CD14-positive monocyte (primary cell): ENCODE measurements around the gene FABP1. TPM values are rescaled to one million over a fixed set of nuclear protein-coding genes. Genes with fewer than 3 reads are reported as not detected.

Source experiments
- DNase-seq, 3 donors: peaks; one replicate each; pipeline ENCODE4 v3.0.0-alpha.2; 2011 to 2022
- H2AFZ ChIP-seq: 2 replicates; pipeline ENCODE4 v1.6.0; 2012; ENCODE audit warnings: mild to moderate bottlenecking, low read depth, low read length, inconsistent platforms; ENCODE audit not compliant: insufficient read depth, poor library complexity, severe bottlenecking
- H3K27ac ChIP-seq, 2 donors: 1 replicate in 1 of 2; 2 replicates in 1 of 2; pipeline ENCODE4 v1.5.1; 2012 to 2013; ENCODE audit warnings: low read length in 2 of 2, control low read depth in 1 of 2, inconsistent platforms in 1 of 2, low read depth in 1 of 2, mild to moderate bottlenecking in 1 of 2
- H3K27me3 ChIP-seq, 2 donors: one replicate each; pipeline versions ENCODE4 v1.6.0 to v1.6.1; 2011 to 2013; ENCODE audit warnings: low read length in 2 of 2; ENCODE audit not compliant: control insufficient read depth in 2 of 2, insufficient read depth in 2 of 2
- H3K36me3 ChIP-seq, 2 donors: replicated peaks in 1 of 2; 1 replicate in 1 of 2; 2 replicates in 1 of 2; pipeline versions ENCODE4 v1.5.1 to v1.6.1; 2012 to 2013; ENCODE audit warnings: low read length in 2 of 2, control low read depth in 1 of 2, inconsistent platforms in 1 of 2, mild to moderate bottlenecking in 1 of 2; ENCODE audit not compliant: insufficient read depth in 2 of 2, control insufficient read depth in 1 of 2
- H3K4me1 ChIP-seq, 2 donors: 1 replicate in 1 of 2; 2 replicates in 1 of 2; pipeline versions ENCODE4 v1.5.1 to v1.6.1; 2012 to 2013; ENCODE audit warnings: low read length in 2 of 2, control low read depth in 1 of 2, inconsistent platforms in 1 of 2, mild to moderate bottlenecking in 1 of 2, moderate library complexity in 1 of 2; ENCODE audit not compliant: insufficient read depth in 2 of 2, control insufficient read depth in 1 of 2
- H3K4me2 ChIP-seq: replicated peaks from 2 replicates; pipeline ENCODE3; 2012; ENCODE audit warnings: low read length, moderate library complexity, mild to moderate bottlenecking; ENCODE audit not compliant: poor library complexity, severe bottlenecking; ENCODE audit errors: extremely low read depth
- H3K4me3 ChIP-seq, 3 experiments: fragments of 200-600 bp in 1 of 3; sonication (generic) in 1 of 3; replicated peaks in 1 of 3; 1 replicate in 2 of 3; 2 replicates in 1 of 3; pipeline ENCODE4 v1.5.1; 2011 to 2013; ENCODE audit warnings: low read length in 3 of 3, mild to moderate bottlenecking in 3 of 3, control low read depth in 2 of 3, low read depth in 2 of 3, inconsistent platforms in 1 of 3, moderate library complexity in 1 of 3
- H3K79me2 ChIP-seq: 2 replicates; pipeline ENCODE4 v1.6.0; 2012; ENCODE audit warnings: mild to moderate bottlenecking, control low read depth, inconsistent platforms, low read length, moderate library complexity; ENCODE audit not compliant: insufficient read depth
- H3K9ac ChIP-seq: 2 replicates; pipeline ENCODE4 v1.6.0; 2017; ENCODE audit warnings: low read length, mild to moderate bottlenecking; ENCODE audit not compliant: insufficient read depth, poor library complexity, severe bottlenecking
- H3K9me3 ChIP-seq, 2 donors: replicated peaks in 1 of 2; 1 replicate in 1 of 2; 2 replicates in 1 of 2; pipeline versions ENCODE4 v1.5.1 to v1.6.1; 2012 to 2013; ENCODE audit warnings: low read length in 2 of 2, control low read depth in 1 of 2; ENCODE audit not compliant: control insufficient read depth in 1 of 2, insufficient read depth in 1 of 2
- H4K20me1 ChIP-seq: 2 replicates; pipeline ENCODE4 v1.6.0; 2012; ENCODE audit warnings: mild to moderate bottlenecking, low read length, control low read depth, moderate library complexity; ENCODE audit not compliant: insufficient read depth
- H3K27ac Mint-ChIP-seq, 7 donors: one replicate each; pipeline ENCODE4 v1.8.0; 2020; ENCODE audit warnings: mild to moderate bottlenecking in 7 of 7, mixed read lengths in 7 of 7, moderate library complexity in 6 of 7, inconsistent platforms in 2 of 7
- H3K27me3 Mint-ChIP-seq, 3 donors: one replicate each; pipeline ENCODE4 v1.8.0; 2021 to 2022; ENCODE audit warnings: low read depth in 3 of 3, mild to moderate bottlenecking in 3 of 3, mixed read lengths in 3 of 3, moderate library complexity in 3 of 3, inconsistent platforms in 1 of 3
- H3K36me3 Mint-ChIP-seq, 2 donors: one replicate each; pipeline ENCODE4 v1.8.0; 2020; ENCODE audit warnings: mixed read lengths in 2 of 2, inconsistent platforms in 1 of 2, mild to moderate bottlenecking in 1 of 2
- H3K4me1 Mint-ChIP-seq: one replicate; pipeline ENCODE4 v1.8.0; 2020; ENCODE audit warnings: mild to moderate bottlenecking, mixed read lengths
- H3K4me3 Mint-ChIP-seq, 2 donors: one replicate each; pipeline ENCODE4 v1.8.0; 2020; ENCODE audit warnings: mild to moderate bottlenecking in 2 of 2, mixed read lengths in 2 of 2, moderate library complexity in 1 of 2
- H3K9me3 Mint-ChIP-seq, 7 donors: one replicate each; pipeline ENCODE4 v1.8.0; 2020 to 2022; ENCODE audit warnings: mixed read lengths in 7 of 7, mild to moderate bottlenecking in 6 of 7, moderate library complexity in 6 of 7, inconsistent platforms in 2 of 7
- CTCF ChIP-seq: fragments of 200-600 bp; IDR thresholded peaks from one replicate; pipeline ENCODE4 v1.8.0; 2022; ENCODE audit warnings: antibody characterized with exemption, mild to moderate bottlenecking
- WGBS: methylation state at CpG from one replicate; pipeline ENCODE4 v1.1.5; 2013; ENCODE audit warnings: missing lambda C conversion rate; ENCODE audit not compliant: insufficient coverage; 5-methylcytosine and 5-hydroxymethylcytosine counted together
- intact Hi-C, 2 donors: fragments of 100-400 bp; cut with micrococcal nuclease; formaldehyde crosslinking; loops; one replicate each; pipeline versions ENCODE4 v1.15.0 to v1.15.1; 2023
- polyA plus RNA-seq, 3 donors: library from polyadenylated mRNA; depleted of rRNA in 1 of 3; unstranded in 2 of 3; stranded (reverse) in 1 of 3; fragments of 300-500 nt in 2 of 3; fragments of >200 nt in 1 of 3; fragmentation: Illumina TruSeq in 2 of 3; gene quantifications; 1 replicate in 2 of 3; 2 replicates in 1 of 3; pipeline ENCODE4 v1.2.3, GENCODE V29; 2012 to 2021

FABP1 gene
- polyA plus RNA-seq, 3 donors: not detected

- intact Hi-C loops: no loop called here
- Histone ChIP-seq H3K27ac (no peak overlapping the region), H3K9me3 (no peaks in the 10 kb centered on the region), H3K79me2 (no peaks in the 10 kb centered on the region), H2AFZ (no peak overlapping the region), H3K4me1 (no peaks in the 10 kb centered on the region), H3K27me3 (no peaks in the 10 kb centered on the region), H4K20me1 (no peaks in the 10 kb centered on the region), H3K9ac (no peak overlapping the region), H3K4me3 (no peak overlapping the region), H3K4me2 (no peak overlapping the region), H3K36me3 (no peaks in the 10 kb centered on the region)
- no peak overlapping the region for H3K27ac Mint-ChIP-seq
- peaks cover 0 to 2% (median 0%) of the 10 kb centered on the region in 7 donors for H3K9me3 Mint-ChIP-seq
- DNase-seq: no peak
- H3K27me3 Mint-ChIP-seq: peaks cover 1 to 4% (median 2%) of the 10 kb centered on the region in 3 donors
- no peak overlapping the region for H3K4me3 Mint-ChIP-seq
- 80% methylated on average over 1 of the region's 8 CpGs for WGBS
- no peaks in the 10 kb centered on the region for H3K36me3 Mint-ChIP-seq
- no peak for TF ChIP-seq CTCF
- no peaks in the 10 kb centered on the region for H3K4me1 Mint-ChIP-seq
These were observed 5.5 kb downstream of the FABP1 start for GRCh38 chr2:88122141-88122884.

DNA sequence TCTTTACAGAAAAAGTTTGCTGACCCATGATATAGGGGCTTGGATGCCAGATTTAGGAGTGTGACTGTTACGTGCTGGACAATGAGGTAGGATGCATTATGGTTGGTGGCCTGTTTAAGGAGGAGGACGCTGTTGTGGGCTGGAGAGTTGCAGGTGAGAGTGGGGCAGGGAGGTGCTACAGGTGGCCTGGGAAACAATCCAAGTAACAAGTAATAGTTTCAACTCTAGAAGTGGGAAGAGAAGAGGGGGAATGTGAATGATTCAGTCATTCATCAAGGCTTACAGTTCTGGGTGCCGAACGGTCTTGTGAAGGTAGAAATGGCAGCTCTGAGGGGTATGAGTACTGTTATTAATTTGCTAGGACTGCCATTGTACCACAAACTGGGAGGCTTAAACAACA is 6.2 kb downstream of the FABP1 start:
- no peak for DNase-seq
- TF ChIP-seq CTCF: no peak
- H3K4me3 ChIP-seq: no peak overlapping the region
- Mint-ChIP-seq H3K36me3 (no peaks in the 10 kb centered on the region), H3K27ac (no peak overlapping the region), H3K4me1 (no peaks in the 10 kb centered on the region), H3K4me3 (no peak overlapping the region), H3K27me3 (peaks cover 2 to 4% (median 3%) of the 10 kb centered on the region in 3 donors), H3K9me3 (peaks cover 0 to 2% (median 0%) of the 10 kb centered on the region in 7 donors)
- intact Hi-C loops: no loop called here
- WGBS: 92% methylated on average over 2 of the region's 4 CpGs
- H3K36me3 ChIP-seq: no peaks in the 10 kb centered on the region
- H3K79me2 ChIP-seq: no peaks in the 10 kb centered on the region
- no peak overlapping the region for H3K9ac ChIP-seq
- no peak overlapping the region for H3K27ac ChIP-seq
- H4K20me1 ChIP-seq: no peaks in the 10 kb centered on the region
- no peak overlapping the region for H3K4me2 ChIP-seq
- no peaks in the 10 kb centered on the region for H3K27me3 ChIP-seq
- H3K4me1 ChIP-seq: no peaks in the 10 kb centered on the region
- H3K9me3 ChIP-seq: no peaks in the 10 kb centered on the region
- H2AFZ ChIP-seq: no peak overlapping the region
